ENCODE data around the gene POLR3GL. TPM values are rescaled to one million over a fixed set of nuclear protein-coding genes. Genes with fewer than 3 reads are reported as not detected.

The POLR3GL gene
- total RNA-seq, 1 experiment from 2014 or later = 2.9 TPM

- no peak overlapping the region for H3K4me3 ChIP-seq (ENCODE audit: low read depth, low read length)
- DNase-seq = peak in 1 of 2 experiments; percentile 24
Measured at GRCh38 chr1:145990249-145990855, 25.9 kb downstream of the POLR3GL start.

GRCh38 chr1:145991735-145992412 is 27.4 kb downstream of the POLR3GL start:
- Mint-ChIP-seq H3K27ac (ENCODE audit: unreplicated experiment) (no peak overlapping the region), H3K9me3 (ENCODE audit: unreplicated experiment) (no peaks in the 10 kb centered on the region), H3K4me3 (ENCODE audit: unreplicated experiment) (no peak overlapping the region), H3K4me1 (ENCODE audit: low read depth, unreplicated experiment) (peaks cover 14% of the 10 kb centered on the region), H3K27me3 (ENCODE audit: insufficient read depth, unreplicated experiment) (no peaks in the 10 kb centered on the region), H3K36me3 (ENCODE audit: insufficient read depth, unreplicated experiment) (peaks cover 43% of the 10 kb centered on the region)
- BruUV-seq (replicated peaks) = no TSS peak
- H3K9me3 ChIP-seq = no peaks in the 10 kb centered on the region
- no peak for DNase-seq
- intact Hi-C loops (cut with micrococcal nuclease; ENCODE audit: unreplicated experiment) = no loop called here
- TF ChIP-seq CTCF (IDR thresholded peaks at IDR 0.05; ENCODE audit: insufficient read depth in 1 of 2, low read depth in 1 of 2, low read length in 1 of 2, severe bottlenecking in 1 of 2, unreplicated experiment in 1 of 2) = no peak
- H3K36me3 ChIP-seq (ENCODE audit: control insufficient read depth, insufficient read depth, low read length) = peaks cover 16% of the 10 kb centered on the region; the same call in 1 of the 2 replicates
- ChIA-PET POLR2A (interaction anchor here (0.6 kb wide), 1 partner anchor 12 kb away, joined by 3 read pairs; no protein-coding TSS in a partner anchor), CTCF (interaction anchor here (1.3 kb wide), 1 partner anchor 15 kb away, joined by 4 read pairs; no protein-coding TSS in a partner anchor)
- H3K27me3 ChIP-seq (replicated peaks; ENCODE audit: control insufficient read depth, insufficient read depth, low read length) = no peaks in the 10 kb centered on the region
- 0 out of 2 replicates have a peak, but pooled peaks cover 17% of the 10 kb centered on the region for H3K4me1 ChIP-seq
- no peak overlapping the region for H3K4me3 ChIP-seq (ENCODE audit: low read depth, low read length)

More at GRCh38 chr1:145990249-145990855, 25.9 kb downstream of the POLR3GL start:
- Mint-ChIP-seq H3K9me3 (ENCODE audit: unreplicated experiment) (no peaks in the 10 kb centered on the region), H3K27me3 (ENCODE audit: insufficient read depth, unreplicated experiment) (no peaks in the 10 kb centered on the region), H3K4me1 (ENCODE audit: low read depth, unreplicated experiment) (peaks cover 17% of the 10 kb centered on the region), H3K36me3 (ENCODE audit: insufficient read depth, unreplicated experiment) (peaks cover 35% of the 10 kb centered on the region), H3K27ac (ENCODE audit: unreplicated experiment) (peak overlapping the region; percentile 37), H3K4me3 (ENCODE audit: unreplicated experiment) (no peak overlapping the region)
- BruUV-seq (replicated peaks) = no TSS peak
- no peaks in the 10 kb centered on the region for H3K9me3 ChIP-seq
- intact Hi-C loops (cut with micrococcal nuclease; ENCODE audit: unreplicated experiment) = no loop called here
- H3K36me3 ChIP-seq (ENCODE audit: control insufficient read depth, insufficient read depth, low read length) = peaks cover 16% of the 10 kb centered on the region; the same call in 1 of the 2 replicates
- ChIA-PET CTCF (interaction anchor here (0.7 to 1.3 kb wide), 3 partner anchors 11 to 26 kb away, joined by 3 to 4 read pairs (median 3); partner anchors contain the start of genes ANKRD34A and POLR3GL), POLR2A (no interaction called here)
- no peak for TF ChIP-seq CTCF (IDR thresholded peaks at IDR 0.05; ENCODE audit: insufficient read depth in 1 of 2, low read depth in 1 of 2, low read length in 1 of 2, severe bottlenecking in 1 of 2, unreplicated experiment in 1 of 2)
- H3K27me3 ChIP-seq (replicated peaks; ENCODE audit: control insufficient read depth, insufficient read depth, low read length) = no peaks in the 10 kb centered on the region
- peaks cover 27% of the 10 kb centered on the region for H3K4me1 ChIP-seq

- H3K27me3 ChIP-seq (replicated peaks; ENCODE audit: control insufficient read depth, insufficient read depth, low read length) = no peaks in the 10 kb centered on the region
- no peak for TF ChIP-seq CTCF (IDR thresholded peaks at IDR 0.05; ENCODE audit: insufficient read depth in 1 of 2, low read depth in 1 of 2, low read length in 1 of 2, severe bottlenecking in 1 of 2, unreplicated experiment in 1 of 2)
- ChIA-PET CTCF (interaction anchor here (0.7 kb wide), 1 partner anchor 13 kb away, joined by 3 read pairs; no protein-coding TSS in a partner anchor), POLR2A (no interaction called here)
- H3K9me3 ChIP-seq = no peaks in the 10 kb centered on the region
- no peak overlapping the region for H3K4me3 Mint-ChIP-seq (ENCODE audit: unreplicated experiment)
- intact Hi-C loops (cut with micrococcal nuclease; ENCODE audit: unreplicated experiment) = no loop called here
- peaks cover 16% of the 10 kb centered on the region; the same call in 1 of the 2 replicates for H3K36me3 ChIP-seq (ENCODE audit: control insufficient read depth, insufficient read depth, low read length)
- H3K27ac Mint-ChIP-seq (ENCODE audit: unreplicated experiment) = no peak overlapping the region
- peaks cover 20% of the 10 kb centered on the region for H3K4me1 Mint-ChIP-seq (ENCODE audit: low read depth, unreplicated experiment)
- no peak for DNase-seq
- H3K4me1 ChIP-seq = peaks cover 21% of the 10 kb centered on the region; the same call in 1 of the 2 replicates
- no peaks in the 10 kb centered on the region for H3K27me3 Mint-ChIP-seq (ENCODE audit: insufficient read depth, unreplicated experiment)
- H3K36me3 Mint-ChIP-seq (ENCODE audit: insufficient read depth, unreplicated experiment) = peaks cover 43% of the 10 kb centered on the region
- H3K9me3 Mint-ChIP-seq (ENCODE audit: unreplicated experiment) = no peaks in the 10 kb centered on the region
- no peak overlapping the region for H3K4me3 ChIP-seq (ENCODE audit: low read depth, low read length)
- BruUV-seq (replicated peaks) = no TSS peak
Measured at GRCh38 chr1:145992502-145992936, 28.0 kb downstream of the POLR3GL start.
